Calu3 (cell line): ENCODE measurements around the gene PDE1C. TPM values are rescaled to one million over a fixed set of nuclear protein-coding genes. Genes with fewer than 3 reads are reported as not detected.

ENCODE experiments used
- BruUV-seq: library from RNA; stranded (reverse); fragments of 400-500 nt; replicated peaks from 2 replicates; lab custom pipeline; 2021; lab: Mats Ljungman, UMichigan
- CTCF ChIA-PET: fragments of 300-600 bp; sonication (Branson Sonifier 250); formaldehyde crosslinking; loops from one replicate; lab custom pipeline; 2022; ENCODE audit warnings: antibody characterized with exemption; lab: Charles Lee
- DNase-seq: peaks from one replicate; pipeline ENCODE4 v3.0.0; 2022
- H3K27ac Mint-ChIP-seq: one replicate; pipeline ENCODE4 v1.8.0; 2022; ENCODE audit warnings: mixed read lengths; ENCODE audit not compliant: unreplicated experiment
- H3K27me3 Mint-ChIP-seq: one replicate; pipeline ENCODE4 v1.8.0; 2022; ENCODE audit warnings: mixed read lengths; ENCODE audit not compliant: unreplicated experiment
- H3K36me3 Mint-ChIP-seq: one replicate; pipeline ENCODE4 v1.8.0; 2022; ENCODE audit warnings: mild to moderate bottlenecking, moderate library complexity, mixed read lengths; ENCODE audit not compliant: insufficient read depth, unreplicated experiment
- H3K4me1 Mint-ChIP-seq: one replicate; pipeline ENCODE4 v1.8.0; 2022; ENCODE audit warnings: mild to moderate bottlenecking, low read depth, mixed read lengths; ENCODE audit not compliant: unreplicated experiment
- H3K4me3 Mint-ChIP-seq: one replicate; pipeline ENCODE4 v1.8.0; 2022; ENCODE audit warnings: mild to moderate bottlenecking, low read depth, moderate library complexity, mixed read lengths; ENCODE audit not compliant: unreplicated experiment
- H3K9me3 Mint-ChIP-seq: one replicate; pipeline ENCODE4 v1.8.0; 2022; ENCODE audit warnings: low read depth, mixed read lengths; ENCODE audit not compliant: unreplicated experiment
- intact Hi-C: fragments of 100-400 bp; cut with micrococcal nuclease; formaldehyde crosslinking; loops from one replicate; pipeline ENCODE4 v1.10.0; 2022; ENCODE audit not compliant: unreplicated experiment
- total RNA-seq: library from RNA; stranded (reverse); gene quantifications from 2 replicates; pipeline ENCODE4 v1.2.3, GENCODE V29; 2022
- TF ChIP-seq, protein P1 (sequence below): fragments of 200-600 bp; IDR thresholded peaks from one replicate; pipeline ENCODE4 v1.8.0; 2022; ENCODE audit warnings: antibody characterized with exemption; ENCODE audit not compliant: unreplicated experiment

PDE1C gene
- total RNA-seq, 1 experiment from 2014 or later, result 34.0 TPM

GRCh38 chr7:31786326-31786725, 283.9 kb downstream of the PDE1C start:
- Mint-ChIP-seq H3K4me1 (peaks cover 15% of the 10 kb centered on the region), H3K9me3 (no peaks in the 10 kb centered on the region), H3K27ac (no peak overlapping the region), H3K36me3 (no peaks in the 10 kb centered on the region), H3K27me3 (no peaks in the 10 kb centered on the region), H3K4me3 (no peak overlapping the region)
- no TSS peak for BruUV-seq
- TF ChIP-seq, protein P1, sequence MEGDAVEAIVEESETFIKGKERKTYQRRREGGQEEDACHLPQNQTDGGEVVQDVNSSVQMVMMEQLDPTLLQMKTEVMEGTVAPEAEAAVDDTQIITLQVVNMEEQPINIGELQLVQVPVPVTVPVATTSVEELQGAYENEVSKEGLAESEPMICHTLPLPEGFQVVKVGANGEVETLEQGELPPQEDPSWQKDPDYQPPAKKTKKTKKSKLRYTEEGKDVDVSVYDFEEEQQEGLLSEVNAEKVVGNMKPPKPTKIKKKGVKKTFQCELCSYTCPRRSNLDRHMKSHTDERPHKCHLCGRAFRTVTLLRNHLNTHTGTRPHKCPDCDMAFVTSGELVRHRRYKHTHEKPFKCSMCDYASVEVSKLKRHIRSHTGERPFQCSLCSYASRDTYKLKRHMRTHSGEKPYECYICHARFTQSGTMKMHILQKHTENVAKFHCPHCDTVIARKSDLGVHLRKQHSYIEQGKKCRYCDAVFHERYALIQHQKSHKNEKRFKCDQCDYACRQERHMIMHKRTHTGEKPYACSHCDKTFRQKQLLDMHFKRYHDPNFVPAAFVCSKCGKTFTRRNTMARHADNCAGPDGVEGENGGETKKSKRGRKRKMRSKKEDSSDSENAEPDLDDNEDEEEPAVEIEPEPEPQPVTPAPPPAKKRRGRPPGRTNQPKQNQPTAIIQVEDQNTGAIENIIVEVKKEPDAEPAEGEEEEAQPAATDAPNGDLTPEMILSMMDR, result no peak
- CTCF ChIA-PET, result no interaction called here
- intact Hi-C loops, result no loop called here
- no peak for DNase-seq

GRCh38 chr7:31785101-31785500, 285.1 kb downstream of the PDE1C start:
- BruUV-seq, result no TSS peak
- TF ChIP-seq, protein P1, result no peak
- no peaks in the 10 kb centered on the region for H3K27me3 Mint-ChIP-seq
- H3K36me3 Mint-ChIP-seq, result no peaks in the 10 kb centered on the region
- no peak for DNase-seq
- H3K4me1 Mint-ChIP-seq, result peaks cover 15% of the 10 kb centered on the region
- CTCF ChIA-PET, result no interaction called here
- intact Hi-C loops, result no loop called here
- no peak overlapping the region for H3K27ac Mint-ChIP-seq
- H3K9me3 Mint-ChIP-seq, result no peaks in the 10 kb centered on the region
- H3K4me3 Mint-ChIP-seq, result no peak overlapping the region

DNA sequence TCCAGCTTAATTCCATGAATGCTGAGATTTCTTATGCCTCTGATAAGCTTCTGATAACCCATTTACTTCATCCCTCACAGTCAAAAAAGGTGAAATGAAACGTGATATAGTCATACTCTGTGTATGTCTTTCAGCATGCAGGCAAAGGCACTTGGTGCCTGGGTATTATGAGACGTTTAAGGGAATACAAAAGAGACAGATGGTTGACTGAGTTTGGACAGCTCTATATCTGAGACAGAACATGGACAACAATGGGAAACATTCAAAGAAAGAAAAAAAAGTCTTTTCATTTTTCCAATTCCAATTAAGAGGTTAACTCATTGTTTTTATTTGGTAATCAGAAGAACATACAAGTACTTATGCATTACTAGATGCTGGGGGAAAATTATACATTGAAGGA, 287.0 kb downstream of the PDE1C start:
- Mint-ChIP-seq H3K27ac (no peak overlapping the region), H3K9me3 (no peaks in the 10 kb centered on the region), H3K36me3 (no peaks in the 10 kb centered on the region), H3K4me3 (no peak overlapping the region), H3K4me1 (peaks cover 9% of the 10 kb centered on the region), H3K27me3 (no peaks in the 10 kb centered on the region)
- no peak for DNase-seq
- CTCF ChIA-PET, result interaction anchor here (0.6 to 2.3 kb wide), 5 partner anchors 32 to 421 kb away, joined by 3 to 12 read pairs (median 3); no protein-coding TSS in a partner anchor
- TF ChIP-seq, protein P1, result no peak
- BruUV-seq, result no TSS peak
- intact Hi-C loops, result loop anchor here (2.0 kb wide), 2 partner anchors 156 to 260 kb away; no protein-coding TSS in a partner anchor

DNA sequence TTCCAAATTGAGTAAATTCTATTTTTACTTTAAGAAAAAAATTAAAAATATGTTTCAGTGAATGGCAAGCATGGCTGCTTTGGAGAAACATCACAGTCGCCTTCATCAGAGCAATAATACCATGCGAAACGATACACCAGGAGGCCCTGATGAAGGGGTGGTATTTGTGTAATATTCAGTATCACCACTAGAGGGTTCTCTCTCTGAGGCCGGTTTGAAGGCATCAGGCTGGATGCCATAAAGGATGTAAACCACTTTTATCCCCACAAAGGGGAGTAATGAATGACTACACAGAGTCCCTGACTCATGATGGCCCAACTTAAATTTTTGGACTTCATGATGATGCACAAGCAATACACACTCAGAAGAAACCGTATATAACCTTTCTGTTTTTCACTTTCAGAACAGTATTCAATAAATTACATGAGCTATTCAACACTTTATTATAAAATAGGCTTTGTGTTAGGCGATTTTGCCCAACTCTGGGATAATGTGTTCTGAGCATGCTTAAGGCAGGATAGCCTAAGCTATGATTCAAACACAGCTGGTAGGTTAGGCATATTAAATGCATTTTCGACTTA, 287.7 kb downstream of the PDE1C start:
- peak; percentile 57 for DNase-seq
- H3K4me1 Mint-ChIP-seq, result peaks cover 6% of the 10 kb centered on the region
- BruUV-seq, result no TSS peak
- no peaks in the 10 kb centered on the region for H3K36me3 Mint-ChIP-seq
- H3K4me3 Mint-ChIP-seq, result no peak overlapping the region
- CTCF ChIA-PET, result interaction anchor here (0.6 to 2.3 kb wide), 5 partner anchors 32 to 422 kb away, joined by 3 to 12 read pairs (median 3); no protein-coding TSS in a partner anchor
- no peaks in the 10 kb centered on the region for H3K9me3 Mint-ChIP-seq
- H3K27ac Mint-ChIP-seq, result no peak overlapping the region
- intact Hi-C loops, result loop anchor here (1.0 to 2.0 kb wide), 4 partner anchors 156 to 422 kb away; no protein-coding TSS in a partner anchor
- TF ChIP-seq, protein P1, result peak; percentile 92
- no peaks in the 10 kb centered on the region for H3K27me3 Mint-ChIP-seq
